GM04503 (cell line): ENCODE measurements around the gene SPATA2L.
"Not testable (repeated sequence)": the region's sequence is repeated elsewhere in the genome, so short reads cannot be mapped to it uniquely, and the experiment has no call there.

ENCODE experiments used
- DNase-seq: peaks from one replicate; pipeline ENCODE4 v3.0.0-alpha.2; 2012; ENCODE audit warnings: low read depth

The SPATA2L gene

DNA sequence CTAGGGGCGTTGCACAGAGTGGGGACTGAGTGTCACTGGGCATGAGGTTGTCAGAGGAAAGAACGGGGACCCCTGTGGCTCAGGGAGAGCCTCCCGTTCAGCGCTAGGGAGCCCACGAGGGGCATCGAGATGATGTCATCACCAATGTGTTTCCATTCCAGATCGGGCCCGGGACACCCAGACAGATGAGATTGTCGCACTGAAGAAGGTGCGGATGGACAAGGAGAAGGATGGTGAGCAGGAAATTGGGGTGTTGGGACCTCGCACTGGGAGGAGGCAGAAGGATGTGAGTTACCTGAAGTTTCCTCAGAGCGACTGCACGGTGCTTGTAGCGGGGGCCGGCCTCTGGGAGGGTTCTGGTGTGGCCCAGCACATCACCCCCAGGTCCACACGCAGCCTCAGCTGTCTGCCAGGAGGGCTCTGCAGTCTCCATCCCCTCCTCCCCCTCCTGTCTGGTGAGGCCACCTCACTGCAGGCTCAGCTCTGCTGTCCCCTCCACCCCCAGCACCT is 11.1 kb downstream of the SPATA2L start:
- DNase-seq: no peak

DNA sequence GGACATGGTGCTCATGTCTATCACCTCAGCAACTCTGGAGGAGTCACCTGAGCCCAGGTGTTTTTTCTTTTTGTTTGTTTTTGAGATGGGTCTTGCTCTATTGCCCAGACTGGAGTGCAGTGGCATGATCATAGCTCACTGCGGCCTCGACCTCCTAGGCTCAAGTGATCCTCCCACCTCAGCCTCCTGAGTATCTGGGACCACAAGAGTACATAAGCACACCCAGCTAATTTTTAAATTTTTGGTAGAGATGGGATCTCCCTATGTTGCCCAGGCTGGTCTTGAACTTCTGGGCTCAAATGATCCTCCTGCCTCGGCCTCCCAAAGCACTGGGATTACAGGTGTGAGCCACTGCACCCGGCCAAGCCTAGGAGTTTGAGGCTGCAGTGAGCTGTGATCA is 11.9 kb downstream of the SPATA2L start:
- not testable (repeated sequence) for DNase-seq

DNA sequence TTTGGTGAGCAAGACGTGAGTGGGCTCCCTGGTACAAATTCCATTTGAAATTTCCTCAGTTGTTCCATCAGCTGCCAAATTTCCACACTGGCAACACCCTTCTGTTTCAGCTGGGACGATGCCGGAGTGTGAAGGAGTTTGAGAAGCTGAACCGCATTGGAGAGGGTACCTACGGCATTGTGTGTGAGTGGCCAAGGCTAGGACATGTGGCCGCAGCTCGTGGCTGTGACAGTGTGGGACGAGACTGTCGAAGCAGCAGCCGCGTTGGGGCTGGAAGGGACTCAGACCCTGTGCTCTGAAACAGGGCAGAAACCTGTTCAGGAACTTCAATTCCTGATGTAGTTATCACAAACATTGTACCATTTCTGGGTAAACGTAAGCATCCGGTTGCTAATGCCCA is 12.4 kb downstream of the SPATA2L start:
- DNase-seq: no peak

DNA sequence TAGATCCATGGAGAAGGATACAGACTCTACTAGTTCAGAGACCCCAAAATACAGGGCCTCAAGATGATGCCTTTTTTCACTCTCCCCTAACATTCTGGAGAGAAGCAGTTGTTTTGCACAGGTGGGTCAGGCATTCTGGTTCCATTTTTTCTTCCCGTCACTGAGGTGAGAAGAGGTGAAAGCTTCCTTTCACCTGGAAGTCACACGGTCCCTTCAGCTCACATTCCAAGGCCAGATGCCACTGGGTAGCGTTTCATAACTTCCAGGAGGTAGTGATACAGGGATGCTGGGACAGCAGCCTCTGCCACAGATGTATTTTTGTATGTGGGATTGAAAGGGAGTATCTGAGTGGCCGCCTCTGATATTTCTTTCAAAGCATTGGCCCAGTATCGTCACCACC is 13.1 kb downstream of the SPATA2L start:
- DNase-seq: no peak

- DNase-seq: no peak
Observed at GRCh38 chr16:89687092-89687940, 14.2 kb downstream of the SPATA2L start.

GRCh38 chr16:89686520-89687091 is 14.9 kb downstream of the SPATA2L start, which contains the start of gene CDK10:
Gene CDK10 (plus strand): TSS chr16:89686689. CDS start chr16:89686711, 22 bp downstream.
- DNase-seq: no peak

DNA sequence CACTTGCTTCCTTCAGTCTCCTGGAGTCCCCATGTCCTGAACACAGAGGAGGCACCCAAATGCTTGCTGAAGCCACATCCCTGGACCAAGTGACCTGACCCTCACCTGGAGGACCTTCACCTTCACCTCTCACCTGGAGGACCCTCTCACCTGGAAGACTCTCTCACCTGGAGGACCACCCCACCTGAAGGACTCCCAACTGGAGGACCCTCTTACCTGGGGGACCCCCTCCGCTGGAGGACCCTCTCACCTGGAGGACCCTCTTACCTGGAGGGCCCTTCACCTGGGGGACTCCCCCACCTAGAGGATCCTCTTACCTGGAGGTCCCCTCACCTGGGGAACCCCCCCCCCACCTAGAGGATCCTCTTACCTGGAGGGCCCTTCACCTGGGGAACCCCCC is 15.6 kb downstream of the SPATA2L start:
- no peak for DNase-seq

- DNase-seq: no peak
Observed at GRCh38 chr16:89678258-89678657, 23.2 kb downstream of the SPATA2L start.

GRCh38 chr16:89672177-89672941 is 29.1 kb downstream of the SPATA2L start:
- no peak for DNase-seq

DNA sequence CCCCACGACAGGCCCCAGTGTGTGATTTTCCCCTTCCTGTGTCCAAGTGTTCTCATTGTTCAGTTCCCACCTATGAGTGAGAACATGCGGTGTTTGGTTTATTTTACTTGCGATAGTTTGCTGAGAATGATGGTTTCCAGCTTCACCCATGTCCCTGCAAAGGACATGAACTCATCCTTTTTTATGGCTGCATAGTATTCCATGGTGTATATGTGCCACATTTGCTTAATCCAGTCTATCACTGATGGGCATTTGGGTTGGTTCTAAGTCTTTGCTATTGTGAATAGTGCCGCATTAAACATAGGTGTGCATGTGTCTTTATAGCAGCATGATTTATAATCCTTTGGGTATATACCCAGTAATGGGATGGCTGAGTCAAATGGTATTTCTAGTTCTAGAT is 29.9 kb downstream of the SPATA2L start:
- not testable (repeated sequence) for DNase-seq

DNA sequence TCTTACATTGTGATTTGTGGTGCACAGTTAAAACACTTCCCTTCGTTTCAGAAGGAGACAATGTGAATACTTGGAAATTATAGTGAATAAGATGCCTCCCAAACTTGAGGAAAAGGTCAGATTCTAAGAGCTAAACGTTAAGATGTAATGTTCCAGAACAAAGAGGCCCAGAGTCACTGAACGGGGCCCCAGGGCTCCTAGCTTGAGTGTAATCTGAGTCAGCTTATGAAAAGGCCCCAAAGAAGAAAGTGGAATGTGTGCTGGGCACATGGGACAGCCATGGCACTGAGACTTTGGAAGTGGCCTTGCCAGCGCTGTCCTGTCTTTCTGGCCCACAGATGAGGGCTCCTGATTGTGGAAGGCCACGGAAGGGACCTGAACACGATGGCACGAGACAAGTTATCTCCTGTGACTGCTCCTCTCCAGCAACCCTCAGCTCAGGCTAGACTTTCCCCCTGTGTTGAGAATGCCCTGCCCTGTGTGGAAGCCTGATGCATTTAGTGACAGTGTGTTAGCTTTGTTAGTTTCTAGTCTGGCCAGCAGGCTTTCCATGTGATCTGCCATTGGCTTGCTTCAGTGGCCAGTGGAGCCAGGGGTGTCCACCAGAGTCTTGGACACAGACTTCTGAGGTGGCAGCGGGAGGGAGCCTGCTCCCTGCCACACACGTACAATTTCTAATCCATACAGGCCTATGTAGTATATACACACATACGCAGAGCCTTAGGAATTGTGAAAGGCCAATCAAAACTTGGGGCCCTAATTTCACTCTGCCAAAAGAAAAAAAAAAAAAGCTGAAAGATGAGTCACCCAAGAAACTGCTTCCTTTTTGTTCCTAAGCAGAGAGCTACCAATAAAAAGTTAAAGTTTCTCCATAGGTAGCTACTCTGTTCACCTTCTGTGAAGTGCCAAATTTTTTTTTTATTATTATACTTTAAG is 30.7 kb downstream of the SPATA2L start:
- no peak for DNase-seq

DNA sequence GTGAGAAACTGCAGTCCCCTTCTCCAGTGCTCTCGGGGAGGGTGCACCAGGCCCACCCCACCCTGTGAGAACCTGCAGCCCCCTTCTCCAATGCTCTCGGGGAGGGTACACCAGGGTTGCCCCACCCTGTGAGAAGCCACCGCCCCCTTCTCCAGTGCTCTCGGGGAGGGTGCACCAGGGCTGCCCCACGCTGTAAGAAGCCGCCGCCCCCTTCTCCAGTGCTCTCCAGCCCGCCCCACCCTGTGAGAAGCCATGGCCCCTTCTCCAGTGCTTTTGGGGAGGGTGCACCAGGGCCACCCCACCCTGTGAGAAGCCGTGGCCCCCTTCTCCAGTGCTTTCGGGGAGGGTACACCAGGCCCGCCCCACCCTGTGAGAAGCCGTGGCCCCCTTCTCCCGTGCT is 31.8 kb downstream of the SPATA2L start:
- DNase-seq: no peak

GRCh38 chr16:89668790-89669158 is 32.7 kb downstream of the SPATA2L start:
- no peak for DNase-seq

GRCh38 chr16:89667633-89668032 is 33.9 kb downstream of the SPATA2L start:
- DNase-seq: no peak

DNA sequence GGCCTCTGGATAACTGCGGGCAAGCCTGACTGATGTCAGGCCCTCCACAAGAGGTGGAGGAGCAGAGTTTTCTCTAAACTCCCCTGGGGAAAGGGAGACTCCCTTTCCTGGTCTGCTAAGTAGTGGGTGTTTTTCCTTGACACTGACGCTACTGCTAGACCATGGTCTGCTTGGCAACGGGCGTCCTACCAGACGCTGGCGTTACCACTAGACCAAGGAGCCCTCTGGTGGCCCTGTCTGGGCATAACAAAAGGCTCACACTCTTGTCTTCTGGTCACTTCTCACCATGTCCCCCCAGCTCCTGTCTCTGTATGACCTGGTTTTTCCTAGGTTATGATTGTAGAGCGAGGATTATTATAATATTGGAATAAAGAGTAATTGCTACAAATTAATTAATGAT is 34.5 kb downstream of the SPATA2L start:
- not testable (repeated sequence) for DNase-seq

DNA sequence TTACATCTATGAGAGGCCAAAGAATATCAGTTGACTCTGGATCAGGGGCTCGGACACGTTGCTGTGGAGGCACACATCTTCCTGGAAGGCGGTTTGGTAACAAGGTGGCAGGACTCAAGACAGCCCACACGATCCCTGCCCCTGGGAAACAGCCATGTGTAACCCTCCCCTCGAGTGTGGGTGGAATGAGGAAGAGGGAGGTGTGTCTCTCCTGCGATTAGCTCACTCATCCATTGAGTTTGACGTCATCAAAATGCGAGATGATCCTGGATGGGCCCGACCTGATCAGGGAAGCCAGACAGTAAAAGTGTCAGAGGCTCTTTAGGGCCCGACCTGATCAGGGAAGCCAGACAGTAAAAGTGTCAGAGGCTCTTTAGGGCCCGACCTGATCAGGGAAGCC is 37.3 kb downstream of the SPATA2L start:
- not testable (repeated sequence) for DNase-seq

DNA sequence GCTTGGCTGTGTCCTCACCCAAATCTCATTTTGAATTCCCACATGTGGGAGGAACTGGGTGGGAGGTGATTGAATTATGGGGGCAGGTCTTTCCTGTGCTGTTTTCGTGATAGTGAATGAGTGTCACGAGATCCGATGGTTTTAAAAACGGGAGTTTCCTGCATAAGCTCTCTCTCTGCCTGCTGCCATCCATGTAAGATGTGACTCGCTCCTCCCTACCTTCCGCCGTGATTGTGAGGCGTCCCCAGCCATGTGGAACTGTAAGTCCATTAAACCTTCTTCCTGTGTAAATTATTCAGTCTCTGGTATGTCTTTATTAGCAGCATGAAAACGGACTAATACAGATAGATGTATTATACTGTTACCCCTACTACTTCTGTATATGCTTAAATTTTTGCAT is 40.3 kb downstream of the SPATA2L start:
- no peak for DNase-seq

DNA sequence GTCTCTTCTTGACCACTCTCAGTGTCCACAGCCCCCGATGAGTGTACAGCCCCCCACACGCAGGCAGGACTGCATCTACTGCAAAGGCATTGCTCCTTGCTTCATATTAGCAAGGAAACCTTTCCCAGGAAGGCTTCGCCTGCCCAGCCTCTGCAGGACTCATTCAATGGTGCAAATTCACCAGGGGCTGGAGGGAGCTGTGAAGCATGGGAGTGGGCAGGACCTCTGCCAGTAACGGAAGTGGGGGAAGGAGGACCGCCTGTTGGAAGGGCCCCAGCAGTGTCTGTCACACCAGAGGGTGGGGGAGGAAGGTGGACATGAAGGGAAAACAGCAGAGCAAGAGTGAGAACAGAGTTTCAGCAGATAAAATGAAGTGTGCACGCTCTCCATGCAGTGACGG is 41.4 kb downstream of the SPATA2L start:
- no peak for DNase-seq

DNA sequence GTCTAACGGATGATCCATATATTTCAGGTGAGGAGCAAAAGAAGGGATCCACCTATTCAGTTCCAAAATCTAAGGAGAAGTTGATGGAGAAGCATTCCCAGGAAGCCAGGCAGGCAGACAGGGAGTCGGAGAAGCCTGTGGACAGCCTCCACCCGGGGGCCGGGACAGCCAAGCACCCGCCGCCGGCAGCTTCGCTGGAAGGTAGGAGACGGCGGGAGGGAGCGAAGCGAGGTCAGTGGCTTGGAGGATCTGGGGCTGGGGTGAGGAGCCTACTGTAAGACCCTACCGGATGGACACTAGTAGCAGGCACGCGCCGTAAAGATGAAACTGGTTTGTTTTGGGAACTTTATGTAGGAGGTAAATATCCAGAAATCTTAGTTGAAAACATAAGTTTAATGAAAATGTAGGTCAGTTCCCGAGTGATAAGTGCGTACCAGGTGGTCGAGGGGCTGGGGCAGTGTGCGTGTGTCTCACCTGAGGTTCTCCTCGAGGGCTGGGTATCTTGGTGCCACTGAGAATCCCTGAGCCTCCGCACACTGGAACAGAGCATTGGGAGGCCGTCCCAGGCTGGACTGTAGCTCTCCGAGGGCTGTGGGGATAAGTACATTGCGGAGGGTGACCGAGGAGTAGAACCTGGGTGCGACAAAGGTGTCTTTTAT is 43.2 kb downstream of the SPATA2L start:
- no peak for DNase-seq

- DNase-seq: no peak
Observed at GRCh38 chr16:89657442-89658220, 43.9 kb downstream of the SPATA2L start, which contains the start of the genes CHMP1A and SPATA33. Gene CHMP1A (minus strand): TSS chr16:89657708. CDS start chr16:89657588, 120 bp downstream. Gene SPATA33 (plus strand): TSS chr16:89657836. CDS start chr16:89657912, 76 bp downstream.
